Testis (tissue), 2 donors: Measurements from ENCODE around the gene PGAM2.

ENCODE experiments used
- POLR2A ChIP-seq: fragments of 450-650 bp; IDR thresholded peaks from one replicate; pipeline ENCODE4 v1.6.1; 2017; ENCODE audit warnings: antibody characterized with exemption, mild to moderate bottlenecking, moderate library complexity
- TF ChIP-seq, protein P1 (sequence below), 3 experiments: fragments of 450-650 bp in 2 of 3; fragments of 200-600 bp in 1 of 3; sonication (generic) in 1 of 3; IDR thresholded peaks; one replicate each; pipeline ENCODE4 v1.5.1; 2016 to 2019; ENCODE audit warnings: antibody characterized with exemption in 3 of 3, mild to moderate bottlenecking in 2 of 3, moderate library complexity in 1 of 3

DNA sequence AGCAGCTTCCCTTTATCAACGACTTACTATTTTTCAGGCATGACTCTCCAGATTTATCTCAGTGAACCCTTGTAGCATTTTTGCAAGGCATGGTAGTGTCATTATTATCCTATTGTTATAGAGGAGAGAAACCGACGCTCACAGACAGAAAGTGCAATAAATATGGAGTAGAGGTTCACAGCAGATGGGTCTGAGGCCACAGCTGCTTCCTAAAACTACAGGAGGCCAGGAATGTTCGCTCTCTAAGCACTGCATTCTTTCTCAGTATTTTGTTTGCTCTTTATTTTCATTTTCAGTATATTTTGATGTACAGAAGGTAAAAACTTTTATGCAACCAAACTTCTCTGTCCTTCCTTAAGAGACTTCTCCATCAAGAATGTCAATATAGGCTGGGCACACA lies 34.3 kb upstream of the PGAM2 start:
- TF ChIP-seq, protein P1, sequence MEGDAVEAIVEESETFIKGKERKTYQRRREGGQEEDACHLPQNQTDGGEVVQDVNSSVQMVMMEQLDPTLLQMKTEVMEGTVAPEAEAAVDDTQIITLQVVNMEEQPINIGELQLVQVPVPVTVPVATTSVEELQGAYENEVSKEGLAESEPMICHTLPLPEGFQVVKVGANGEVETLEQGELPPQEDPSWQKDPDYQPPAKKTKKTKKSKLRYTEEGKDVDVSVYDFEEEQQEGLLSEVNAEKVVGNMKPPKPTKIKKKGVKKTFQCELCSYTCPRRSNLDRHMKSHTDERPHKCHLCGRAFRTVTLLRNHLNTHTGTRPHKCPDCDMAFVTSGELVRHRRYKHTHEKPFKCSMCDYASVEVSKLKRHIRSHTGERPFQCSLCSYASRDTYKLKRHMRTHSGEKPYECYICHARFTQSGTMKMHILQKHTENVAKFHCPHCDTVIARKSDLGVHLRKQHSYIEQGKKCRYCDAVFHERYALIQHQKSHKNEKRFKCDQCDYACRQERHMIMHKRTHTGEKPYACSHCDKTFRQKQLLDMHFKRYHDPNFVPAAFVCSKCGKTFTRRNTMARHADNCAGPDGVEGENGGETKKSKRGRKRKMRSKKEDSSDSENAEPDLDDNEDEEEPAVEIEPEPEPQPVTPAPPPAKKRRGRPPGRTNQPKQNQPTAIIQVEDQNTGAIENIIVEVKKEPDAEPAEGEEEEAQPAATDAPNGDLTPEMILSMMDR (IDR thresholded peaks at IDR 0.05): no peak
- TF ChIP-seq POLR2A: no peak
